Astrocyte of the spinal cord (primary cell): ENCODE measurements around the gene FNDC3B.
"Not testable (repeated sequence)": the region's sequence is repeated elsewhere in the genome, so short reads cannot be mapped to it uniquely, and the experiment has no call there.

ENCODE experiments used
- DNase-seq: peaks from one replicate; pipeline ENCODE4 v3.0.0; 2011; ENCODE audit warnings: low read depth, low spot score
- H3K4me3 ChIP-seq: 2 replicates; pipeline ENCODE4 v1.5.1; 2011; ENCODE audit warnings: low read depth, mild to moderate bottlenecking, low read length, moderate library complexity
- in situ Hi-C: cut with HindIII; loops from 2 replicates; pipeline ENCODE4 v1.10.0; 2017; ENCODE audit warnings: low sequenced_read_pairs
- TF ChIP-seq, protein P1 (sequence below): IDR thresholded peaks from 2 replicates; pipeline ENCODE4 v1.5.1; 2012; ENCODE audit warnings: low read depth, mild to moderate bottlenecking, low read length, inconsistent platforms

Gene FNDC3B

GRCh38 chr3:172235698-172236097, 196.3 kb downstream of the FNDC3B start:
- H3K4me3 ChIP-seq, result no peak overlapping the region
- TF ChIP-seq, protein P1, sequence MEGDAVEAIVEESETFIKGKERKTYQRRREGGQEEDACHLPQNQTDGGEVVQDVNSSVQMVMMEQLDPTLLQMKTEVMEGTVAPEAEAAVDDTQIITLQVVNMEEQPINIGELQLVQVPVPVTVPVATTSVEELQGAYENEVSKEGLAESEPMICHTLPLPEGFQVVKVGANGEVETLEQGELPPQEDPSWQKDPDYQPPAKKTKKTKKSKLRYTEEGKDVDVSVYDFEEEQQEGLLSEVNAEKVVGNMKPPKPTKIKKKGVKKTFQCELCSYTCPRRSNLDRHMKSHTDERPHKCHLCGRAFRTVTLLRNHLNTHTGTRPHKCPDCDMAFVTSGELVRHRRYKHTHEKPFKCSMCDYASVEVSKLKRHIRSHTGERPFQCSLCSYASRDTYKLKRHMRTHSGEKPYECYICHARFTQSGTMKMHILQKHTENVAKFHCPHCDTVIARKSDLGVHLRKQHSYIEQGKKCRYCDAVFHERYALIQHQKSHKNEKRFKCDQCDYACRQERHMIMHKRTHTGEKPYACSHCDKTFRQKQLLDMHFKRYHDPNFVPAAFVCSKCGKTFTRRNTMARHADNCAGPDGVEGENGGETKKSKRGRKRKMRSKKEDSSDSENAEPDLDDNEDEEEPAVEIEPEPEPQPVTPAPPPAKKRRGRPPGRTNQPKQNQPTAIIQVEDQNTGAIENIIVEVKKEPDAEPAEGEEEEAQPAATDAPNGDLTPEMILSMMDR, result no peak
- DNase-seq, result no peak
- in situ Hi-C loops, result no loop called here

DNA sequence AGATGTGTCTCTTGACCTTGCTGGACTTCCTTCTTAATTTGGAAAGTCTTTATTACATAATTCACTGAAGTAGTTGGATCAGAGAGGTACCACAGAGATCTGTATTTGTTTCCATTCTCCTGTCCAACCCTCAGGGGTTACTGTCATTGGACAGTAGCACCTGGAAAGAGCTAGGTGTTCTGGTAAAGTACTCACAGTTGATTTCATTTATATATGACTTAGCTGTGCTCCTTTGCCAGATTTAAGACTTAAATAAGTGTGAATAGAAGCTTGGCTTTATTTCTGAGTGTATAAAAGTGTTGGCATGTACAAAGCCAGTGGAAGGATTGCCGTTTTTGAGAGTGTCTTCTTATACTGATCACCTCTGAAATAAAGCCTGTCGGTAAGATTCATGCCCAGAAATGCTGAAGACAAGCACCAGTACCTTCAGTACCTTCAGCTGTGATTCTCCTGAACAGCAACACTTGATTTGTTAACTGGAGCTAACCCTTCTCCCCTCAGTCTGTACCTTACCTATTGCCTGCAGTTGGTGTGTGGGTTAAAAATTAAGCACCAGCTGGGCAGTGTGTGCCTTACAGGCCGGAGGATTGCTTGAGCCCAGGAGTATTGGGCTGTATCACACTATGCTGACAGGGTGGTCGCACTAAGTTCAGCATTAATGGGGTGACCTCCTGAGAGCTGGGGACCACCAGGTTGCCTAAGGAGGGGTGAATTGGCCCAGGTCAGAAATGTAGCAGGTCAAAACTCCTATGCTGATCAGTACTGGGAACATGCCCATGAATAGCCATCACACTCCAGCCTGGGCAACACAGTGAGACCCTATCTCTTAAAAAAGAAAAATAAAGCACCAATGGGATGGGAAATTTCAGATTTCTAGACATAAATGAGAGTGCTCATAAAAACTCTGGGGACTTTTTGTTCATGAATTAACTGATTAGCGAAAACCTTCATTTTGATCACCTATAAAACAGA, 197.7 kb downstream of the FNDC3B start:
- TF ChIP-seq, protein P1, result no peak
- no peak for DNase-seq
- no peak overlapping the region for H3K4me3 ChIP-seq
- in situ Hi-C loops, result no loop called here

DNA sequence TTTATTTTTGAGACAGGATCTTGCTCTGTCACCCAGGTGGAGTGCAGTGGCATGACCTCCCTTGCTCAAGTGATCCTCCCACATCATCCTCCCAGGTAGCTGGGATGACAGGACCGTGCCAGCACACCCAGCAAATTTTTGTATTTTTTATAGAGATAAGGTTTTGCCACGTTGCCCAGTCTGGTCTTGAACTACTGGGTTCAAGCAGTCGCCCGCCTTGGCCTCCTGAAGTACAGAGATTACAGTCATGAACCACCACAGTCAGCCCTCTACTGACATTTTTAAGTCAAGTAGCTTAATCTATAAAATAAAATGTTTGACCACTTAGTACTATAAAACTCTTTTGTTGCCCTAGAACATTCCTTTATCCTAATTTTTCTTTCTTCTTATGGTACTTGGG, 198.8 kb downstream of the FNDC3B start:
- in situ Hi-C loops, result no loop called here

DNA sequence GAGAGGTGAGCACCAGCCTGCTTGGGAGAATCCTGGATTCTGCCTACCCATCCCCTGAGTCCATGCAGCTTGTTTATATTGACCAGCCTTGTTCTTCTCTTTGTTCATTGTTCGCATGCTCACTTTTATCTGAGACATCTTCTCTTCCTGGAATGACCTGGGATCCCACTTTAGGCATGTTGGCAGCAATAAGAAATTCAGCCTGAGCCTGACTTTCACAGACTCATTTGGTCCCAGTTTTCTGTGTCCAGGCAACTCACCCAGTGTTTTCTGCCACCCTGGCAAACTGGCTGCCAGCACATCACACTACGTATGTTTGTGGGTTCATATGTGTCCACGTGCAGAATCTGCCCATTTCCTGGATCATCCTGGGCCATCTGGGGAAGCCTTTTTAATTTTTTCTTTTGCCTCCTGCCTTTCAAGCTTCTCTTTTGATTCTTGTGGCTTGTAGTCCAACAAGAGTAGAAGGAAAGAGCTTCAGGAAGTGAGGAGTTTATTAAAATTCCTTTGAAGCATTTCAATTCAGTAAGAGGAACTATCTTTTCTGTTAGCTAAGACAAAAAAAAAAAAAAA, 199.9 kb downstream of the FNDC3B start:
- TF ChIP-seq, protein P1, result no peak
- no peak for DNase-seq
- no peak overlapping the region for H3K4me3 ChIP-seq
- in situ Hi-C loops, result no loop called here

More for the DNA sequence above, 198.8 kb downstream of the FNDC3B start:
- DNase-seq, result no peak
- H3K4me3 ChIP-seq, result no peak overlapping the region
- TF ChIP-seq, protein P1, result no peak

DNA sequence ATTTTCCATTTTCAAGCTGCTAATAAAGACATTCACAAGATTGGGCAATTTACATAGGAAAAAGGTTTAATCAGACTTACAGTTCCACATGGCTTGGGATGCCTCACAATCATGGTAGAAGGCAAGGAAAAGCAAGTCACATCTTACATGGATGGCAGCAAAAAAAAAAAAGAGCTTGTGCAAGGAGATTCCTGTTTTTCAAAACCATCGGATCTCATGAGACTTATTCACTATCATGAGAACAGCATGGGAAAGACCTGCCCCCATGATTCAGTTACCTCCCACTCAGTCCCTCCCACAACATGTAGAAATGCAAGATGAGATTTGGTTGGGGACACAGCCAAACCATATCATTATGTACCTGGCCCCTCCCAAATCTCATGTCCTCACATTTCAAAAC, 202.0 kb downstream of the FNDC3B start:
- DNase-seq, result no peak
- in situ Hi-C loops, result no loop called here
- H3K4me3 ChIP-seq, result no peak overlapping the region
- TF ChIP-seq, protein P1, result no peak

- H3K4me3 ChIP-seq, in situ Hi-C loops: not testable (repeated sequence)
Measured at GRCh38 chr3:172242471-172242870, 203.1 kb downstream of the FNDC3B start.

GRCh38 chr3:172243376-172243775, 204.0 kb downstream of the FNDC3B start:
- DNase-seq, H3K4me3 ChIP-seq, in situ Hi-C loops: not testable (repeated sequence)

More at GRCh38 chr3:172242471-172242870, 203.1 kb downstream of the FNDC3B start:
- DNase-seq, result not testable (repeated sequence)
